NCI-H345 (cell line): ENCODE data around the gene HKDC1.
A peak's percentile ranks its signal among the peaks of the same experiment; 100 is the strongest.
"Not testable (repeated sequence)": the region's sequence is repeated elsewhere in the genome, so short reads cannot be mapped to it uniquely, and the experiment has no call there.

Source experiments
- DNase-seq: peaks from one replicate; lab custom pipeline; 2025; lab: John Stamatoyannopoulos, UW

The HKDC1 gene

GRCh38 chr10:69241575-69241974, 21.4 kb downstream of the HKDC1 start:
- no peak for DNase-seq

GRCh38 chr10:69242040-69242851, 22.1 kb downstream of the HKDC1 start:
- DNase-seq: no peak

GRCh38 chr10:69242852-69243212, 22.7 kb downstream of the HKDC1 start:
- peak; percentile 27 for DNase-seq

- DNase-seq: no peak
These were observed 23.7 kb downstream of the HKDC1 start for GRCh38 chr10:69243817-69244216.

GRCh38 chr10:69246036-69246435, 25.9 kb downstream of the HKDC1 start:
- DNase-seq: no peak

- DNase-seq: no peak
These were observed 26.6 kb downstream of the HKDC1 start for GRCh38 chr10:69246581-69247312.

GRCh38 chr10:69247313-69247710, 27.2 kb downstream of the HKDC1 start:
- no peak for DNase-seq

GRCh38 chr10:69248117-69248730, 28.1 kb downstream of the HKDC1 start:
- no peak for DNase-seq

GRCh38 chr10:69250041-69250440, 29.9 kb downstream of the HKDC1 start:
- DNase-seq: no peak

- not testable (repeated sequence) for DNase-seq
These were observed 31.3 kb downstream of the HKDC1 start for GRCh38 chr10:69251417-69251816.

- DNase-seq: no peak
These were observed 33.0 kb downstream of the HKDC1 start for GRCh38 chr10:69253171-69253570.

GRCh38 chr10:69254877-69255276, 34.7 kb downstream of the HKDC1 start:
- DNase-seq: no peak

- no peak for DNase-seq
These were observed 39.6 kb downstream of the HKDC1 start for GRCh38 chr10:69259547-69260243.

GRCh38 chr10:69261184-69261583, 41.1 kb downstream of the HKDC1 start:
- no peak for DNase-seq

- DNase-seq: no peak
These were observed 42.2 kb downstream of the HKDC1 start for GRCh38 chr10:69262292-69262751.

- no peak for DNase-seq
These were observed 45.4 kb downstream of the HKDC1 start for GRCh38 chr10:69265521-69265920.

GRCh38 chr10:69268761-69269416, 48.8 kb downstream of the HKDC1 start:
- DNase-seq: no peak

- no peak for DNase-seq
These were observed 49.6 kb downstream of the HKDC1 start for GRCh38 chr10:69269761-69270160.

GRCh38 chr10:69270990-69271389, 50.9 kb downstream of the HKDC1 start:
- DNase-seq: no peak

- no peak for DNase-seq
These were observed 52.5 kb downstream of the HKDC1 start for GRCh38 chr10:69272624-69273023.

- DNase-seq: no peak
These were observed 55.3 kb downstream of the HKDC1 start for GRCh38 chr10:69275444-69275843.

GRCh38 chr10:69276503-69276902, 56.4 kb downstream of the HKDC1 start:
- no peak for DNase-seq
